ENCODE results near the gene UPP1.

- no peak for TF ChIP-seq CSRNP3 (CRISPR knock-in tag; IDR thresholded peaks at IDR 0.05)
- TF ChIP-seq RARB (CRISPR knock-in tag; IDR thresholded peaks at IDR 0.05), result no peak
- no peak for TF ChIP-seq TCF4 (CRISPR knock-in tag; IDR thresholded peaks at IDR 0.05; ENCODE audit: borderline replicate concordance)
- TF ChIP-seq ZNF565 (CRISPR knock-in tag; conservative IDR thresholded peaks at IDR 0.05; ENCODE audit: low read depth), result no peak
- no peak for TF ChIP-seq OSR1 (CRISPR knock-in tag; IDR thresholded peaks at IDR 0.05)
- no peak for TF ChIP-seq BACH2 (CRISPR knock-in tag; IDR thresholded peaks at IDR 0.05; ENCODE audit: borderline replicate concordance)
- TF ChIP-seq ARNTL (CRISPR knock-in tag; IDR thresholded peaks at IDR 0.05; ENCODE audit: borderline replicate concordance, low read depth), result no peak
- no peak for TF ChIP-seq CREB5 (CRISPR knock-in tag; IDR thresholded peaks at IDR 0.05; ENCODE audit: low read depth)
- TF ChIP-seq PATZ1 (CRISPR knock-in tag; IDR thresholded peaks at IDR 0.05; ENCODE audit: borderline replicate concordance), result no peak
- no peak for TF ChIP-seq ZFP30 (CRISPR knock-in tag; IDR thresholded peaks at IDR 0.05)
- TF ChIP-seq ISL1 (CRISPR knock-in tag; IDR thresholded peaks at IDR 0.05), result no peak
- no peak for TF ChIP-seq ESRRG (CRISPR knock-in tag; IDR thresholded peaks at IDR 0.05)
Observed at GRCh38 chr7:48148311-48148710, 59.2 kb downstream of the UPP1 start.

Data from SK-N-SH treated with all-trans-retinoic acid at 6 μM for 48 hours (cell line).